GM21390 (cell line): ENCODE measurements around the gene FOSL2.

Source experiments
- ATAC-seq: cut with Tn5 transposase; IDR thresholded peaks from one replicate; pipeline ENCODE4 v1.9.1; 2021; ENCODE audit not compliant: unreplicated experiment

Gene FOSL2

GRCh38 chr2:28430377-28430765, 37.7 kb downstream of the FOSL2 start:
- ATAC-seq: no peak

- no peak for ATAC-seq
These were observed 38.2 kb downstream of the FOSL2 start for GRCh38 chr2:28430788-28431418.

GRCh38 chr2:28431741-28432140, 39.1 kb downstream of the FOSL2 start:
- no peak for ATAC-seq

GRCh38 chr2:28432362-28432761, 39.7 kb downstream of the FOSL2 start:
- ATAC-seq: no peak

- ATAC-seq: no peak
These were observed 40.6 kb downstream of the FOSL2 start for GRCh38 chr2:28433215-28433614.

GRCh38 chr2:28433935-28434599, 41.4 kb downstream of the FOSL2 start:
- ATAC-seq: no peak

- no peak for ATAC-seq
These were observed 41.9 kb downstream of the FOSL2 start for GRCh38 chr2:28434600-28434989.

- ATAC-seq: no peak
These were observed 42.6 kb downstream of the FOSL2 start for GRCh38 chr2:28435241-28435640.

GRCh38 chr2:28435814-28436351, 43.2 kb downstream of the FOSL2 start:
- no peak for ATAC-seq

GRCh38 chr2:28436525-28437051, 43.9 kb downstream of the FOSL2 start:
- ATAC-seq: no peak

- ATAC-seq: no peak
These were observed 44.6 kb downstream of the FOSL2 start for GRCh38 chr2:28437149-28437835.

GRCh38 chr2:28437918-28438317, 45.3 kb downstream of the FOSL2 start:
- ATAC-seq: no peak

GRCh38 chr2:28438532-28439063, 45.9 kb downstream of the FOSL2 start:
- ATAC-seq: no peak

GRCh38 chr2:28439127-28439526, 46.5 kb downstream of the FOSL2 start:
- ATAC-seq: no peak

GRCh38 chr2:28439763-28440162, 47.1 kb downstream of the FOSL2 start:
- ATAC-seq: no peak

- no peak for ATAC-seq
These were observed 49.7 kb downstream of the FOSL2 start for GRCh38 chr2:28442328-28442727.

- no peak for ATAC-seq
These were observed 52.3 kb downstream of the FOSL2 start for GRCh38 chr2:28444956-28445355.

- ATAC-seq: no peak
These were observed 53.0 kb downstream of the FOSL2 start for GRCh38 chr2:28445448-28446258.

GRCh38 chr2:28446531-28446930, 53.9 kb downstream of the FOSL2 start:
- ATAC-seq: no peak

- no peak for ATAC-seq
These were observed 54.4 kb downstream of the FOSL2 start for GRCh38 chr2:28447086-28447485.
